ENCODE data around the gene PNKP. TPM values are rescaled to one million over a fixed set of nuclear protein-coding genes. Genes with fewer than 3 reads are reported as not detected.

Gene PNKP
- total and polyA plus RNA-seq, 2 of the 8 experiments (the other 6 are each of a cell fraction or from before 2014, with no cell fraction given): 45.8 to 105 TPM

GRCh38 chr19:49896863-49897621, 29.7 kb upstream of the PNKP start, which contains the start of gene IL4I1:
Gene IL4I1 (minus strand): TSS chr19:49896887. CDS start chr19:49896160, 727 bp downstream.
- no peak within 1 kb of the TSS for H4K91ac ChIP-seq (replicated peaks; ENCODE audit: insufficient read length, low read length)
- no peaks in the 10 kb centered on the region for H3K9me3 ChIP-seq (ENCODE audit: insufficient read depth in 2 of 2, low read depth in 1 of 2, low read length in 1 of 2)
- no peak within 1 kb of the TSS for H3K4me2 ChIP-seq (ENCODE audit: insufficient read depth in 1 of 2, low read depth in 2 of 2, low read length in 2 of 2)
- CTCF ChIA-PET (ENCODE audit: partially characterized antibody): interaction anchor here (1.1 to 1.4 kb wide), 2 partner anchors 10 to 87 kb away, joined by 3 read pairs; no protein-coding TSS in a partner anchor
- H3K14ac ChIP-seq (ENCODE audit: insufficient read length): no peak within 1 kb of the TSS
- POLR2A ChIA-PET (ENCODE audit: partially characterized antibody): interaction anchor here (1.0 to 9.5 kb wide), 6 partner anchors 10 to 32 kb away, joined by 3 to 82 read pairs (median 4); partner anchors contain the start of genes ATF5 and NUP62
- 0 out of 2 replicates have a peak within 1 kb of the TSS, but pooled peaks have one; percentile 88 for H2BK15ac ChIP-seq (ENCODE audit: low read length)
- 0 out of 7 replicates have a peak, but pooled peaks cover 0 to 7% (median 0%) of the 10 kb centered on the region in 4 experiments for H3K4me1 ChIP-seq (replicated peaks in 1 of 4; ENCODE audit: control insufficient read depth in 3 of 4, insufficient read depth in 4 of 4, low read length in 3 of 4)
- no peaks in the 10 kb centered on the region for H3K23me2 ChIP-seq (ENCODE audit: low read depth, low read length)
- H3K27ac ChIP-seq (ENCODE audit: low read depth, low read length): no peak within 1 kb of the TSS
- 0 out of 7 replicates have a peak, but pooled peaks cover 0 to 3% (median 0%) of the 10 kb centered on the region in 4 experiments for H3K27me3 ChIP-seq (replicated peaks in 1 of 4; ENCODE audit: control insufficient read depth in 3 of 4, extremely low read depth in 1 of 4, insufficient read depth in 3 of 4, low read length in 3 of 4)
- no peak within 1 kb of the TSS for H2BK5ac ChIP-seq (ENCODE audit: low read depth, low read length)
- no peak within 1 kb of the TSS for H4K5ac ChIP-seq (ENCODE audit: insufficient read length, low read depth, low read length)
- peaks cover 0 to 1% of the 10 kb centered on the region in 2 experiments for H4K20me1 ChIP-seq (replicated peaks in 1 of 2; ENCODE audit: control insufficient read depth in 1 of 2, insufficient read depth in 2 of 2, low read length in 2 of 2)
- no peak within 1 kb of the TSS for H2BK12ac ChIP-seq (ENCODE audit: low read depth, low read length)
- H3K9ac ChIP-seq (replicated peaks in 1 of 4; ENCODE audit: extremely low read depth in 1 of 4, low read depth in 3 of 4, low read length in 3 of 4): no peak within 1 kb of the TSS
- no peak within 1 kb of the TSS for H3K23ac ChIP-seq (ENCODE audit: insufficient read length)
- H3K56ac ChIP-seq (replicated peaks; ENCODE audit: insufficient read length, low read depth, low read length): no peak within 1 kb of the TSS
- DNase-seq (ENCODE audit: low read depth in 1 of 2, low spot score in 2 of 2): no peak
- no peaks in the 10 kb centered on the region for H3K36me3 ChIP-seq (ENCODE audit: control insufficient read depth in 2 of 4, insufficient read depth in 4 of 4, low read length in 3 of 4)
- H3K18ac ChIP-seq (ENCODE audit: extremely low read depth, low read length): no peak within 1 kb of the TSS
- no peak within 1 kb of the TSS for H2BK20ac ChIP-seq (ENCODE audit: low read length)
- H3K79me2 ChIP-seq (ENCODE audit: control insufficient read depth in 1 of 2, insufficient read depth in 2 of 2, low read length in 2 of 2): no peaks in the 10 kb centered on the region
- no peak within 1 kb of the TSS for H3K4ac ChIP-seq (replicated peaks; ENCODE audit: insufficient read length, low read depth, low read length)
- no peak within 1 kb of the TSS for H2AK5ac ChIP-seq (ENCODE audit: low read depth, low read length)
- H3K4me3 ChIP-seq (ENCODE audit: extremely low read depth in 1 of 4, insufficient read depth in 2 of 4, low read depth in 3 of 4, low read length in 4 of 4): no peak within 1 kb of the TSS
- peak within 1 kb of the TSS; percentile 43; the same call in 1 of the 2 replicates for H4K8ac ChIP-seq (ENCODE audit: extremely low read depth, insufficient read depth, low read length)
- H3K79me1 ChIP-seq (ENCODE audit: low read depth, low read length): no peaks in the 10 kb centered on the region
- H2AFZ ChIP-seq (ENCODE audit: low read length): no peak within 1 kb of the TSS
- WGBS, 2 experiments (ENCODE audit: extremely low coverage in 1 of 2, insufficient coverage in 1 of 2, insufficient read length in 1 of 2, insufficient replicate concordance in 2 of 2, low coverage in 1 of 2, low lambda C conversion rate in 2 of 2, missing lambda C conversion rate in 1 of 2): 79% methylated on average over 19 of the region's 20 CpGs; no CpG with 5 or more reads in 1 of the 2 experiments
- no peak for FAIRE-seq
- H2BK120ac ChIP-seq (replicated peaks; ENCODE audit: low read depth, low read length): no peak within 1 kb of the TSS
- TF ChIP-seq SP1 (IDR thresholded peaks at IDR 0.05; ENCODE audit: low read depth, low read length) (no peak), POU5F1 (IDR thresholded peaks at IDR 0.05; ENCODE audit: low read depth, low read length) (no peak), ASH2L (IDR thresholded peaks at IDR 0.05; ENCODE audit: low read length) (no peak), CREB1 (IDR thresholded peaks at IDR 0.05) (no peak), PHF8 (conservative IDR thresholded peaks at IDR 0.05; ENCODE audit: low read depth, low read length) (no peak), TAF1 (IDR thresholded peaks at IDR 0.05; ENCODE audit: low read depth, low read length) (no peak), EZH2 (IDR thresholded peaks at IDR 0.05; ENCODE audit: low read depth, low read length, severe bottlenecking) (no peak), ATF2 (IDR thresholded peaks at IDR 0.05; ENCODE audit: low read length) (no peak), TBP (IDR thresholded peaks at IDR 0.05; ENCODE audit: low read depth, low read length) (no peak)

Data from H1 (cell line).